Endothelial cell of umbilical vein (primary cell): ENCODE results near the gene ZNF326. TPM values are rescaled to one million over a fixed set of nuclear protein-coding genes. Genes with fewer than 3 reads are reported as not detected.

Source experiments
- BruUV-seq: library from RNA; stranded (reverse); fragments of 400-500 nt; replicated peaks from 2 replicates; lab custom pipeline; 2021; lab: Mats Ljungman, UMichigan
- CTCF ChIA-PET: fragments of 300-600, 350-600 bp; sonication (Branson Sonifier 250); formaldehyde crosslinking; loops from one replicate; lab custom pipeline; 2021; ENCODE audit warnings: antibody characterized with exemption, inconsistent platforms; lab: Charles Lee
- POLR2A ChIA-PET: fragments of 300-600, 350-600 bp; sonication (Branson Sonifier 250); formaldehyde crosslinking; loops from one replicate; lab custom pipeline; 2021; ENCODE audit warnings: antibody characterized with exemption, inconsistent platforms; lab: Charles Lee
- DNase-seq: peaks from one replicate; pipeline ENCODE4 v3.0.0-alpha.2; 2011; ENCODE audit warnings: low read depth, low spot score
- FAIRE-seq: peaks from 2 replicates; lab custom pipeline; 2011; peaks lifted over from hg19 to GRCh38; lab: Jason Lieb, UNC
- H2AFZ ChIP-seq: 2 replicates; pipeline ENCODE4 v1.6.0; 2012; ENCODE audit warnings: low read depth, low read length, control low read depth, inconsistent platforms
- H3K27ac ChIP-seq: 2 replicates; pipeline ENCODE4 v1.5.1; 2011; ENCODE audit warnings: low read depth, mild to moderate bottlenecking, control low read depth, low read length, moderate library complexity; ENCODE audit not compliant: insufficient read depth
- H3K27me3 ChIP-seq, 2 experiments: 2 replicates each; pipeline versions ENCODE4 v1.6.0 to v1.6.1; 2011; ENCODE audit warnings: low read length in 2 of 2, mixed read lengths in 1 of 2; ENCODE audit not compliant: control insufficient read depth in 2 of 2, insufficient read depth in 2 of 2
- H3K36me3 ChIP-seq, 2 experiments: 2 replicates in 1 of 2; 3 replicates in 1 of 2; pipeline ENCODE4 v1.5.1; 2011; ENCODE audit warnings: low read length in 2 of 2, mild to moderate bottlenecking in 1 of 2, moderate library complexity in 1 of 2; ENCODE audit not compliant: control insufficient read depth in 2 of 2, insufficient read depth in 2 of 2; ENCODE audit errors: extremely low read depth in 1 of 2
- H3K4me1 ChIP-seq: 3 replicates; pipeline ENCODE4 v1.5.1; 2011; ENCODE audit warnings: mild to moderate bottlenecking, low read length; ENCODE audit not compliant: control insufficient read depth, insufficient read depth; ENCODE audit errors: extremely low read depth
- H3K4me2 ChIP-seq: 2 replicates; pipeline ENCODE4 v1.6.1; 2011; ENCODE audit warnings: low read length, control low read depth, mixed read lengths; ENCODE audit not compliant: insufficient read depth
- H3K4me3 ChIP-seq, 3 experiments: fragments of 200-600 bp in 1 of 3; sonication (generic), shearing (Covaris generic) in 1 of 3; replicated peaks in 1 of 3; 2 replicates each; pipeline ENCODE4 v1.5.1; 2011 to 2016; ENCODE audit warnings: control low read depth in 3 of 3, low read length in 3 of 3, mild to moderate bottlenecking in 2 of 3, inconsistent platforms in 1 of 3, low read depth in 1 of 3, moderate library complexity in 1 of 3; ENCODE audit not compliant: insufficient read depth in 1 of 3
- H3K79me2 ChIP-seq: 2 replicates; pipeline ENCODE4 v1.6.0; 2012; ENCODE audit warnings: low read length, inconsistent platforms; ENCODE audit not compliant: control insufficient read depth, insufficient read depth
- H3K9ac ChIP-seq: replicated peaks from 2 replicates; pipeline ENCODE3; 2011; ENCODE audit warnings: low read length, control low read depth; ENCODE audit not compliant: insufficient read depth; ENCODE audit errors: extremely low read depth
- H3K9me1 ChIP-seq: replicated peaks from 3 replicates; pipeline ENCODE4 v1.6.0; 2011; ENCODE audit warnings: mild to moderate bottlenecking, low read length; ENCODE audit not compliant: control insufficient read depth, insufficient read depth; ENCODE audit errors: extremely low read depth
- H3K9me3 ChIP-seq: replicated peaks from 2 replicates; pipeline ENCODE4 v1.5.1; 2012; ENCODE audit warnings: low read length, inconsistent platforms; ENCODE audit not compliant: control insufficient read depth, insufficient read depth
- H4K20me1 ChIP-seq: replicated peaks from 2 replicates; pipeline ENCODE3; 2011; ENCODE audit warnings: mild to moderate bottlenecking, low read length; ENCODE audit not compliant: control insufficient read depth, insufficient read depth; ENCODE audit errors: extremely low read depth
- EZH2 ChIP-seq: IDR thresholded peaks from 2 replicates; pipeline ENCODE4 v1.6.1; 2012; ENCODE audit warnings: borderline replicate concordance, low read depth, mild to moderate bottlenecking, moderate library complexity, low read length, inconsistent platforms; ENCODE audit not compliant: severe bottlenecking
- FOS ChIP-seq: IDR thresholded peaks from 2 replicates; pipeline ENCODE4 v1.6.1; 2011; ENCODE audit warnings: mild to moderate bottlenecking, low read length, moderate library complexity, borderline replicate concordance; ENCODE audit not compliant: insufficient read depth
- GATA2 ChIP-seq: IDR thresholded peaks from 2 replicates; pipeline ENCODE4 v1.7.0; 2011; ENCODE audit warnings: low read depth, mild to moderate bottlenecking, moderate library complexity, mixed read lengths, low read length; ENCODE audit not compliant: insufficient read length, insufficient read depth
- JUN ChIP-seq: IDR thresholded peaks from 2 replicates; pipeline ENCODE4 v1.6.1; 2011; ENCODE audit warnings: borderline replicate concordance, low read depth; ENCODE audit not compliant: insufficient read length, insufficient read depth
- MYC ChIP-seq: IDR thresholded peaks from one replicate; pipeline ENCODE4 v1.6.1; 2011; ENCODE audit warnings: mild to moderate bottlenecking, low read depth, low read length
- POLR2A ChIP-seq: IDR thresholded peaks from 2 replicates; pipeline ENCODE4 v1.6.1; 2012; ENCODE audit warnings: low read depth, mild to moderate bottlenecking, control low read depth, low read length
- POLR2AphosphoS5 ChIP-seq: IDR thresholded peaks from 2 replicates; pipeline ENCODE4 v1.6.1; 2012; ENCODE audit warnings: low read depth, mild to moderate bottlenecking, control low read depth, low read length, moderate library complexity; ENCODE audit not compliant: insufficient read depth
- dilution Hi-C: fragments of 300-500 bp; cut with MboI; formaldehyde crosslinking; loops from one replicate; pipeline ENCODE4 v1.15.0; 2019; ENCODE audit warnings: low sequenced_read_pairs; ENCODE audit not compliant: extremely low pct_ligation_motif_present
- intact Hi-C: fragments of 100-400 bp; cut with micrococcal nuclease; formaldehyde crosslinking; loops from one replicate; pipeline ENCODE4 v1.10.0; 2022
- polyA plus RNA-seq, 4 experiments: library from polyadenylated mRNA; depleted of rRNA in 3 of 4; stranded (reverse) in 3 of 4; unstranded in 1 of 4; fragments of >200 nt; gene quantifications; 2 replicates each; pipeline versions ENCODE4 v1.2.1 to v1.2.3, GENCODE V29; 2011 to 2012; ENCODE audit warnings: missing spikeins in 1 of 4
- total RNA-seq: library from RNA; stranded (reverse); gene quantifications from 2 replicates; pipeline ENCODE4 v1.2.3, GENCODE V29; 2021
- TF ChIP-seq, protein P1 (sequence below), 2 donors: IDR thresholded peaks; 1 replicate in 1 of 2; 2 replicates in 1 of 2; pipeline ENCODE4 v1.5.1; 2011; ENCODE audit warnings: low read length in 2 of 2, mild to moderate bottlenecking in 2 of 2, moderate library complexity in 2 of 2, control low read depth in 1 of 2, inconsistent platforms in 1 of 2, low read depth in 1 of 2; ENCODE audit not compliant: insufficient read depth in 1 of 2; ENCODE audit errors: extremely low read depth in 1 of 2
- TF ChIP-seq, protein P2 (sequence below): IDR thresholded peaks from 2 replicates; pipeline ENCODE4 v1.6.1; 2011; ENCODE audit not compliant: insufficient read depth, insufficient read length

ZNF326 gene
- total and polyA plus RNA-seq, 2 donors (not counting 3 experiments of a cell fraction or from before 2014, with no cell fraction given): 13.1 to 29.9 TPM

GRCh38 chr1:89950703-89951102 is 44.2 kb upstream of the ZNF326 start:
- FAIRE-seq (no peak), DNase-seq (no peak)
- Histone ChIP-seq H3K9me3 (no peaks in the 10 kb centered on the region), H4K20me1 (no peaks in the 10 kb centered on the region), H3K4me1 (peaks cover 5% of the 10 kb centered on the region), H3K27me3 (no peaks in the 10 kb centered on the region), H2AFZ (no peak overlapping the region), H3K4me2 (no peak overlapping the region), H3K9me1 (no peaks in the 10 kb centered on the region), H3K36me3 (no peaks in the 10 kb centered on the region), H3K9ac (no peak overlapping the region), H3K4me3 (no peak overlapping the region), H3K27ac (no peak overlapping the region), H3K79me2 (no peaks in the 10 kb centered on the region)
- TF ChIP-seq JUN (no peak), POLR2A (no peak), EZH2 (no peak), POLR2AphosphoS5 (no peak), FOS (no peak), MYC (no peak), GATA2 (no peak)
- TF ChIP-seq, protein P1, sequence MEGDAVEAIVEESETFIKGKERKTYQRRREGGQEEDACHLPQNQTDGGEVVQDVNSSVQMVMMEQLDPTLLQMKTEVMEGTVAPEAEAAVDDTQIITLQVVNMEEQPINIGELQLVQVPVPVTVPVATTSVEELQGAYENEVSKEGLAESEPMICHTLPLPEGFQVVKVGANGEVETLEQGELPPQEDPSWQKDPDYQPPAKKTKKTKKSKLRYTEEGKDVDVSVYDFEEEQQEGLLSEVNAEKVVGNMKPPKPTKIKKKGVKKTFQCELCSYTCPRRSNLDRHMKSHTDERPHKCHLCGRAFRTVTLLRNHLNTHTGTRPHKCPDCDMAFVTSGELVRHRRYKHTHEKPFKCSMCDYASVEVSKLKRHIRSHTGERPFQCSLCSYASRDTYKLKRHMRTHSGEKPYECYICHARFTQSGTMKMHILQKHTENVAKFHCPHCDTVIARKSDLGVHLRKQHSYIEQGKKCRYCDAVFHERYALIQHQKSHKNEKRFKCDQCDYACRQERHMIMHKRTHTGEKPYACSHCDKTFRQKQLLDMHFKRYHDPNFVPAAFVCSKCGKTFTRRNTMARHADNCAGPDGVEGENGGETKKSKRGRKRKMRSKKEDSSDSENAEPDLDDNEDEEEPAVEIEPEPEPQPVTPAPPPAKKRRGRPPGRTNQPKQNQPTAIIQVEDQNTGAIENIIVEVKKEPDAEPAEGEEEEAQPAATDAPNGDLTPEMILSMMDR (IDR thresholded peaks at IDR 0.05; ENCODE audit: extremely low read depth in 1 of 2, insufficient read depth in 1 of 2, low read depth in 1 of 2, low read length in 2 of 2): no peak
- TF ChIP-seq, protein P2, sequence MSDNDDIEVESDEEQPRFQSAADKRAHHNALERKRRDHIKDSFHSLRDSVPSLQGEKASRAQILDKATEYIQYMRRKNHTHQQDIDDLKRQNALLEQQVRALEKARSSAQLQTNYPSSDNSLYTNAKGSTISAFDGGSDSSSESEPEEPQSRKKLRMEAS: no peak
- no TSS peak for BruUV-seq
- ChIA-PET POLR2A (interaction anchor here (0.6 kb wide), 1 partner anchor 16 kb away, joined by 3 read pairs; no protein-coding TSS in a partner anchor), CTCF (interaction anchor here (0.7 to 2.0 kb wide), 5 partner anchors 13 to 170 kb away, joined by 3 to 10 read pairs (median 3); no protein-coding TSS in a partner anchor)
- dilution Hi-C loops (no loop called here), intact Hi-C loops (no loop called here)
